Activated T-helper 9 cell treated with anti-CD3 and anti-CD28 coated beads, Interleukin-2, amount 50 U/mL, for 16 hours (primary cell): ENCODE data around the gene ALDH3B1.

ENCODE experiments used
- DNase-seq: peaks from one replicate; pipeline ENCODE4 v3.0.0-alpha.2; 2020; ENCODE audit warnings: low read depth

Gene ALDH3B1

GRCh38 chr11:68071281-68072048 lies 61.3 kb downstream of the ALDH3B1 start:
- DNase-seq: no peak

- no peak for DNase-seq
These were observed 64.6 kb downstream of the ALDH3B1 start for GRCh38 chr11:68074584-68075352.

GRCh38 chr11:68076371-68077042 lies 66.4 kb downstream of the ALDH3B1 start:
- DNase-seq: no peak

GRCh38 chr11:68077617-68078582 lies 67.8 kb downstream of the ALDH3B1 start:
- no peak for DNase-seq
